HCT116 (cell line): Measurements from ENCODE around the gene IFITM10.

Experiments used
- EZH2phosphoT487 ChIP-seq: fragments of 200-600 bp; IDR thresholded peaks from 2 replicates; pipeline ENCODE4 v1.6.1; 2018; ENCODE audit warnings: antibody characterized with exemption, borderline replicate concordance
- POLR2A ChIP-seq: IDR thresholded peaks from 2 replicates; pipeline ENCODE4 v1.7.0; 2011; ENCODE audit warnings: borderline replicate concordance; ENCODE audit not compliant: insufficient read depth, insufficient read length; ENCODE audit errors: extremely low read depth
- POLR2AphosphoS5 ChIP-seq: IDR thresholded peaks from 2 replicates; pipeline ENCODE4 v1.6.1; 2011; ENCODE audit warnings: mild to moderate bottlenecking, low read depth, low read length, moderate library complexity
- SIN3A ChIP-seq: IDR thresholded peaks from 2 replicates; pipeline ENCODE4 v1.6.1; 2012; ENCODE audit warnings: low read depth
- YY1 ChIP-seq: IDR thresholded peaks from 2 replicates; pipeline ENCODE4 v1.6.1; 2011; ENCODE audit warnings: low read length, low read depth, moderate library complexity, mild to moderate bottlenecking; ENCODE audit not compliant: insufficient replicate concordance; ENCODE audit errors: extremely low read depth
- ZNF274 ChIP-seq: fragments of 200-500 bp; sonication (Bioruptor generic); IDR thresholded peaks from 2 replicates; pipeline ENCODE4 v1.6.1; 2014; ENCODE audit warnings: mild to moderate bottlenecking, low read depth, low read length, inconsistent platforms
- TF ChIP-seq, protein P1 (sequence below), 3 experiments: fragments of 200-600 bp in 1 of 3; sonication (generic) in 1 of 3; IDR thresholded peaks in 2 of 3; conservative IDR thresholded peaks in 1 of 3; 2 replicates each; pipeline ENCODE4 v1.5.1; 2012 to 2017; ENCODE audit warnings: low read depth in 2 of 3, low read length in 2 of 3, antibody characterized with exemption in 1 of 3, borderline replicate concordance in 1 of 3, control low read depth in 1 of 3, mild to moderate bottlenecking in 1 of 3, mixed read lengths in 1 of 3, mixed run types in 1 of 3, moderate library complexity in 1 of 3; ENCODE audit not compliant: insufficient read depth in 1 of 3

GRCh38 chr11:1732418-1733008 lies 17.9 kb downstream of the IFITM10 start:
- TF ChIP-seq, protein P1, sequence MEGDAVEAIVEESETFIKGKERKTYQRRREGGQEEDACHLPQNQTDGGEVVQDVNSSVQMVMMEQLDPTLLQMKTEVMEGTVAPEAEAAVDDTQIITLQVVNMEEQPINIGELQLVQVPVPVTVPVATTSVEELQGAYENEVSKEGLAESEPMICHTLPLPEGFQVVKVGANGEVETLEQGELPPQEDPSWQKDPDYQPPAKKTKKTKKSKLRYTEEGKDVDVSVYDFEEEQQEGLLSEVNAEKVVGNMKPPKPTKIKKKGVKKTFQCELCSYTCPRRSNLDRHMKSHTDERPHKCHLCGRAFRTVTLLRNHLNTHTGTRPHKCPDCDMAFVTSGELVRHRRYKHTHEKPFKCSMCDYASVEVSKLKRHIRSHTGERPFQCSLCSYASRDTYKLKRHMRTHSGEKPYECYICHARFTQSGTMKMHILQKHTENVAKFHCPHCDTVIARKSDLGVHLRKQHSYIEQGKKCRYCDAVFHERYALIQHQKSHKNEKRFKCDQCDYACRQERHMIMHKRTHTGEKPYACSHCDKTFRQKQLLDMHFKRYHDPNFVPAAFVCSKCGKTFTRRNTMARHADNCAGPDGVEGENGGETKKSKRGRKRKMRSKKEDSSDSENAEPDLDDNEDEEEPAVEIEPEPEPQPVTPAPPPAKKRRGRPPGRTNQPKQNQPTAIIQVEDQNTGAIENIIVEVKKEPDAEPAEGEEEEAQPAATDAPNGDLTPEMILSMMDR (IDR thresholded peaks at IDR 0.05 in 2 of 3, conservative IDR thresholded peaks at IDR 0.05 in 1 of 3; ENCODE audit: borderline replicate concordance in 1 of 3, insufficient read depth in 1 of 3, low read depth in 2 of 3, low read length in 2 of 3): no peak
- no peak for TF ChIP-seq EZH2phosphoT487
- no peak for TF ChIP-seq POLR2A
- TF ChIP-seq YY1: no peak
- no peak for TF ChIP-seq POLR2AphosphoS5
- TF ChIP-seq ZNF274: no peak
- no peak for TF ChIP-seq SIN3A
